ENCODE data around the gene SETD1A.

Gene SETD1A

GRCh38 chr16:31025339-31025738 lies 67.8 kb downstream of the SETD1A start:
- no peak for DNase-seq

GRCh38 chr16:31029272-31029671 lies 71.7 kb downstream of the SETD1A start:
- no peak for DNase-seq

- no peak for DNase-seq
Measured at GRCh38 chr16:31031276-31031675, 73.7 kb downstream of the SETD1A start.

- DNase-seq: peak; percentile 67 to 87
Measured at GRCh38 chr16:31032736-31033708, 75.5 kb downstream of the SETD1A start, which contains the start of gene STX4. TSS of gene STX4 (plus strand) at chr16:31033558. CDS start at chr16:31033806, 248 bp downstream.

GRCh38 chr16:31033709-31034492 lies 76.3 kb downstream of the SETD1A start:
- peak; percentile 12 to 26 for DNase-seq

Measured in NCI-H187 (cell line).